DND-41 (cell line): ENCODE data around the gene CFAP68.

Experiments
- CTCF ChIP-seq: IDR thresholded peaks from 2 replicates; pipeline ENCODE4 v1.5.1; 2012; ENCODE audit warnings: borderline replicate concordance, low read length, moderate library complexity, mild to moderate bottlenecking; ENCODE audit not compliant: poor library complexity, severe bottlenecking; ENCODE audit errors: extremely low read depth
- EZH2 ChIP-seq: IDR thresholded peaks from 3 replicates; pipeline ENCODE4 v1.6.1; 2012; ENCODE audit warnings: borderline replicate concordance, low read depth, mild to moderate bottlenecking, moderate library complexity, low read length, inconsistent platforms; ENCODE audit not compliant: severe bottlenecking

- TF ChIP-seq CTCF = no peak
- TF ChIP-seq EZH2 = no peak
These were observed 924 bp upstream of the CFAP68 start for GRCh38 chr11:111878385-111878848.
